Right atrium auricular region (tissue), 2 donors: Measurements from ENCODE around the gene PPEF1. TPM values are rescaled to one million over a fixed set of nuclear protein-coding genes. Genes with fewer than 3 reads are reported as not detected.
"Not testable (repeated sequence)": the region's sequence is repeated elsewhere in the genome, so short reads cannot be mapped to it uniquely, and the experiment has no call there.

ENCODE experiments used
- DNase-seq: peaks from one replicate; pipeline ENCODE4 v3.0.0-alpha.2; 2019; ENCODE audit warnings: low spot score
- H3K27ac ChIP-seq, 2 donors: fragments of 200-600 bp; sonication (generic); 1 replicate in 1 of 2; 2 replicates in 1 of 2; pipeline ENCODE4 v1.5.1; 2016 to 2019
- H3K27me3 ChIP-seq, 2 donors: fragments of 200-600 bp; sonication (generic); one replicate each; pipeline versions ENCODE4 v1.5.1 to v1.6.0; 2017 to 2019
- H3K36me3 ChIP-seq: fragments of 200-600 bp; sonication (generic); one replicate; pipeline ENCODE4 v1.5.1; 2016
- H3K4me1 ChIP-seq, 2 donors: fragments of 200-600 bp; sonication (generic); one replicate each; pipeline versions ENCODE4 v1.5.1 to v1.6.0; 2017 to 2019
- H3K4me3 ChIP-seq, 2 donors: fragments of 200-600 bp; sonication (generic); 1 replicate in 1 of 2; 2 replicates in 1 of 2; pipeline ENCODE4 v1.5.1; 2017 to 2019; ENCODE audit warnings: mild to moderate bottlenecking in 1 of 2, moderate library complexity in 1 of 2
- H3K9me3 ChIP-seq, 2 donors: fragments of 200-600 bp; sonication (generic); one replicate each; pipeline ENCODE4 v1.5.1; 2019
- CTCF ChIP-seq, 2 donors: fragments of 200-600 bp; sonication (generic); IDR thresholded peaks; one replicate each; pipeline ENCODE4 v1.5.1; 2019; ENCODE audit warnings: antibody characterized with exemption in 2 of 2
- total RNA-seq, 2 donors: library from RNA; depleted of rRNA; stranded (reverse); fragments of >200 nt; gene quantifications; one replicate each; pipeline ENCODE4 v1.1.0, GENCODE V29; 2016

The PPEF1 gene
- total RNA-seq, 2 donors from 2014 or later: 0.78 to 1.1 TPM

GRCh38 chrX:18757956-18758932 lies 50.8 kb downstream of the PPEF1 start:
- TF ChIP-seq CTCF (IDR thresholded peaks at IDR 0.05): no peak
- Histone ChIP-seq H3K9me3 (no peaks in the 10 kb centered on the region), H3K4me3 (no peak overlapping the region), H3K36me3 (no peaks in the 10 kb centered on the region), H3K4me1 (no peaks in the 10 kb centered on the region), H3K27ac (no peak overlapping the region), H3K27me3 (no peaks in the 10 kb centered on the region)
- no peak for DNase-seq

- Histone ChIP-seq H3K4me1 (no peaks in the 10 kb centered on the region), H3K9me3 (no peaks in the 10 kb centered on the region), H3K27me3 (no peaks in the 10 kb centered on the region), H3K36me3 (no peaks in the 10 kb centered on the region), H3K27ac (no peak overlapping the region), H3K4me3 (no peak overlapping the region)
- no peak for TF ChIP-seq CTCF (IDR thresholded peaks at IDR 0.05)
- DNase-seq: no peak
These were observed 54.3 kb downstream of the PPEF1 start for GRCh38 chrX:18761750-18762149.

GRCh38 chrX:18763106-18763505 lies 55.7 kb downstream of the PPEF1 start:
- H3K27me3 ChIP-seq, H3K36me3 ChIP-seq, H3K9me3 ChIP-seq, DNase-seq, H3K4me3 ChIP-seq, H3K27ac ChIP-seq, H3K4me1 ChIP-seq: not testable (repeated sequence)

GRCh38 chrX:18769364-18769763 lies 61.9 kb downstream of the PPEF1 start:
- no peak overlapping the region for H3K4me3 ChIP-seq
- H3K36me3 ChIP-seq: no peaks in the 10 kb centered on the region
- H3K27me3 ChIP-seq: no peaks in the 10 kb centered on the region
- H3K4me1 ChIP-seq: no peaks in the 10 kb centered on the region
- no peak for TF ChIP-seq CTCF (IDR thresholded peaks at IDR 0.05)
- peaks cover 0 to 16% of the 10 kb centered on the region in 2 donors for H3K9me3 ChIP-seq
- H3K27ac ChIP-seq: no peak overlapping the region
- no peak for DNase-seq

- DNase-seq: no peak
- Histone ChIP-seq H3K9me3 (peaks cover 0 to 16% of the 10 kb centered on the region in 2 donors), H3K4me1 (no peaks in the 10 kb centered on the region), H3K36me3 (no peaks in the 10 kb centered on the region), H3K27ac (no peak overlapping the region), H3K4me3 (no peak overlapping the region), H3K27me3 (no peaks in the 10 kb centered on the region)
- TF ChIP-seq CTCF (IDR thresholded peaks at IDR 0.05): peak in 1 of 2 donors; percentile 20
These were observed 62.5 kb downstream of the PPEF1 start for GRCh38 chrX:18769812-18770573.

- Histone ChIP-seq H3K27ac (no peak overlapping the region), H3K27me3 (no peaks in the 10 kb centered on the region), H3K9me3 (no peaks in the 10 kb centered on the region), H3K4me3 (no peak overlapping the region), H3K4me1 (no peaks in the 10 kb centered on the region), H3K36me3 (no peaks in the 10 kb centered on the region)
- no peak for DNase-seq
- no peak for TF ChIP-seq CTCF (IDR thresholded peaks at IDR 0.05)
These were observed 82.5 kb downstream of the PPEF1 start for GRCh38 chrX:18789916-18790315.
